HG03066 (cell line): ENCODE measurements around the gene LHX2.

Source experiments
- ATAC-seq: cut with Tn5 transposase; IDR thresholded peaks from one replicate; pipeline ENCODE4 v1.9.1; 2021; ENCODE audit warnings: low read depth; ENCODE audit not compliant: unreplicated experiment

Gene LHX2

DNA sequence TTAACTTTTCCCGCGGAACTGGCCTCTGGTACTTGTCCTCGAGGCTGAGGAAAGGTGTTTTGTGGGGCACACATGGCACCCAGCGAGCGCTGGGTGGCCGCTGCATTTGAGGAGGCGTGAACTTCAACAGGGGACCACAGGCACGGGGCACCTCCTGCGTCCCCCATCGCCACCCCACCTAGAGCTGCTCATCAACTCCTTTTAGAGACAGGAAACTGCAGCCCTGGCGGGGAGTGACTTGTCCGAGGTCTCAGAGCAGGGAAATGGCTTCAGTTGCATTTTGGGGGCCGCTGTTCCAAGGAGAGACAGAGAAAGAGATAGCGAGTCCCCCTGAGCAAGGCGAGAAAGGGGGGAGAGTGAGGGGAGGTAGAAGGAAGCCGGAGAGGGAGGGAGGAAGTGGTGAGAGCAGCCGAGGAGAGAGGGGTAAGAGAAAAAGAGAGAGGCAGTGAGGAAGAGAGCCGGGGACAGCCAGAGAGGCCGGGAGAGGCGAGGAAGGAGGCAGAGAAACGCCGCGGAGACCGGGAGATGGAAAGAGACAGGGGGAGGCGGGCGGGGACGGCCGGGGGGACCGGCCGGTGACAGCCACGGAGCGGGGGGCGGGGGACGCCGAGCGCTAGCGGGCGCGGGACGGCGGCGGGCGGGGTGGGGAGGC lies 12.5 kb upstream of the LHX2 start:
- no peak for ATAC-seq

DNA sequence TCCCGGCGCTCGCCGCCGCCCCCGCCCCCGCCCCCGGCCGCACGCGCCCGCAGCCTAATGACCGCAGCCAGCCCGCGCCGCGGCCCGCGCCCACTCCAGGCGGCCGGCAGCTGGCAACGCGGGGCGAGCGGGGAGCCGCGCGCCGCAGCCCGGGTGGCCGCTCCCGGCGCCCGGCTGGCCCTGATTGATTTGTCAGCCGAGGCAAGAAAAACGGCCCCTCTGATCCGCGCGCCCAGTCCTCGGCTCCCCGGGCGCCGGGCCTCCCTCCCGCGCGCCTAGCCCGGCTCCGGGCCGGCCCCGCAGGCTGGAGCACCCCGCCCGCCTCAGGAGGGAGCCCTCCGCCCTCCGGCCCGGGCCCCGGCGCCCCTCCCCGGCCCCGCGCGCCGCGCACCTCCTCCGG lies 11.9 kb upstream of the LHX2 start:
- no peak for ATAC-seq

DNA sequence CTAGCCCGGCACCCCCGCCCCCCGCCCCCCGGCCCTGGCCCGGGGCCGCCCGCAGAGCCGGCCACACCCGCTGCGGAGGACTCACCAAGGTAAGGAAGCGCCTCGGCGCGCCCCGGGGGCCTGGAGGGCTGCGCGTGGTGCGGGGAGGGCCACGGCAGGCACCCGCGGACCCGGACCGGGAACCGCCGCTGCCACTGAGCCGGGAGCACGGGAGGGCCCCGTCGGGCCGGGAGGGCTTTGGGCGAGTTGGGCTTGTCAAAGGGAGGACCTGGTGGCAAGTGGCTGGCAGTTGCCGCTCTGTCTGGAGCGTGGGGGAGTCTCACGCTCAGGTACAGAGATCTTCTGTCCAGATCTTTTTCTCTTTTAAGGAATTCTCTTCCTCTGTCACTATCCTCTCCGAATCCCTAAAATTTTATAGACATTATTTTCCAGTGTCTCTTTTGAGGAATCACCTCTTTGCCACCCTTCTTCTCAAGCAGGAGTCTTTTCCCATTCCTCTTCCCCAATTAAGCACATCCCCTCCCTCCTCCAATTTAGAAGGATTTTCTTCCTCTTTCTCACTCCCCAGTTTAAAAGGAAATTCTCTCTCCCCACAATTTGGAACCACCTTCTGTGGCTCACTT lies 11.3 kb upstream of the LHX2 start:
- no peak for ATAC-seq

DNA sequence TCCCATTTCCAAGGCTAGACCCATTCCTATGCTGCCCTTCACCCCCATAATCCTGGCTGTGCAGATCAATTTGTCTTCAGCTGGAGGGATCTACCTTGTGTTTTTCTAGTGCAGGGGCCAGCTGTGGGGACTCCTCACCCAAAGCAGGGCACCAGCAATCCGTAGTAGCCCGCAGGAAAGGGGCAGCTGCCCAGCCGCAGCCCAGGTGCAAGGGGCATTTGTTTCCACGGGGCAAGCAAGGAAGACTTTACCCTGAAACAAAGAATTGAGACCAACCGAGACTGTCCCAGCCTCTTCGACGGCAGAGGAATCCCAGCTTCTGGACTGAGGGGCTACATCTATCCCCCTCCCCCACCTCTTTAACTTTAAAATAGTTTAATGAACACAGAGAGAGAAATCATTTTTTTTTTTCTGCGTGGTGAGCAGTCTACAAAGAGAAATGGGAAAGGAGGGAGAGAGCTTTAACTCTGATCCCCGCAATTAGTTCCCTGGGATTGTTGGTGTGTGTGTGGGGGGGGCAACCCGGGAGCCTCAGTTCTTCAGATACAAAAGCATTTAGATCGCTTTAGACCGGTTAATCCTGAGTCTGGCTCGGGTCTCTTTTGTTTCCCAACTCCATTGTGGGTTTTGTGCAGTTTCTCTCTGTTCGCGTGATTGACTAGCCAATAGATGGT lies 10.6 kb upstream of the LHX2 start:
- no peak for ATAC-seq

DNA sequence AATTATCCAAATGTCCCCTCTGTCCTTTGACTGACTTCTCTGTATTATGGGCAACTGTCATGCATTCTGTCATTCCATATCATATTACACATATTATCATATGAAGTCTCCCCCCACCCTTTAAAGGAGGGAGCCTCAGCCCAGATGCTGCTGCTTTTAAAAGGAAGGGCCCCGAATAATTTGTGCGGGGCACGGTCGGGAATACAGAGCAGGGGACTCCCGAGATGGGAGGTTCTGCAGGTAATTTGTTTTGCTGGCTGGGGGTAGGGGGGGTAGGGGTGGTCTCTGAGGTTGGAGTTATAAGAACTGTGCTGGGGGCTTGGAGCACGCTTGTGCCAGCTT lies 10.1 kb upstream of the LHX2 start:
- ATAC-seq = no peak

DNA sequence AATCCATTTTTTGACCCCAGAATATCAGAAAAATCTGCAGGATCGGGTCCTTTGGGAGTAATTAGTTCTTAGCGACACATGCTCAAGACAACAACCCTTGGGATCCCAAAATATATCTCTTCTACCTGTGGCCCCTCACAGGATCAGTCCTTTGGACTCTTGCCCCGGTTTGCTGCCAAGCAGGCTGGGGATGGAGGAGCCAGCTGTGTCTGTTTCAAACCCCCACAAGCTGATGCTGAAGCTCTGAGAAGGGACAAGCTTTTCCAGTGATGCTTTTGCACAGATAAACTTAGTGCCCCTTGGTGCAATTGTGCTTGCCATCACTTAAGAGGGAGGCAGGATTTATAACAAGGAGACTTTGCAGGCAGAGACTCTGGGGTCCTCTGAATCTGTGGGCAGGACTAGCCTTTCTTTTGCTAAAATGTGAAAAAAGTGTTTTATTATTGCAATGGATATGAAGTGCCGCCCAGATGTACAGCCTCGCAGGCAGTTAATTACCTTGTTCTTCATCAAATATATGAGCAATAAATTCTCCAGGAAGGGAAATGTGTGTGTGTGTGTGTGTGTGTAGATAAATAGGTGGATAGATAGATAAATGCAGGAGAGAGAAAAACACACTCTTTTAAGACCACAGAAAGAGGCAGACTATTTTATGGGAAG lies 9.6 kb upstream of the LHX2 start:
- no peak for ATAC-seq

DNA sequence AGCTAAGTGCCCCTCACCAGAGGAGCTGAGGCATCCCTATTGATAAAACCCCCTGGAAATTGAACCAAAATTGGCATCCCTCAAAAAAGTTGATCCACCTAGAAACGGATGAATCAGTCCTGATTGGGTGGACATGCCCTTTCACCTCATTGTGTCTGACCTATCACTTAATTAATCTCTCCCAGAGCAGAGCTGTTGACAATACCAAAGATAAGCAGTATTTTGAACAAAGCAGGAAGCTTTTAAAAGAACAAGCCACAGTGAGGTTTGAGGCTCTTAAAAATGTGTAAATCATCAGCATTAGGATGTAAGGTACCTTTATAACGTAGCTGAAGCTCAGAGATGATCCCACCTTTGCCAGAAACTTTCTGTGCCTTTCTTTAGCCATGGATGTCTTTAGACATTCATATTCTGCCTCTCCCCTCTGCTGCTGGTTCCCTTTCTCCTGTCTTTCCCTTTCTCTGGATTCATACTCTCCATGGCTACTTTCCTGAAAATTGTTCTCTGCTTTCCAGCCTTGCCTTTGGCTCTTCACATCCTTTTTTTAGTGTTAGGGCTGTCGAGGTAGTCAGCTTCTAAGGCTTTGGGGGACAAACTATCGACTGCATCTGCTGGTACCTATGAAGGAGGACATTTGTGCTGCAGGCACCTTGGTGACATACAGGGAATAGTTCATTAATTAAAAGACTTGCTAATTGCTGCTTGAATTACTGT lies 7.8 kb upstream of the LHX2 start:
- ATAC-seq = no peak

DNA sequence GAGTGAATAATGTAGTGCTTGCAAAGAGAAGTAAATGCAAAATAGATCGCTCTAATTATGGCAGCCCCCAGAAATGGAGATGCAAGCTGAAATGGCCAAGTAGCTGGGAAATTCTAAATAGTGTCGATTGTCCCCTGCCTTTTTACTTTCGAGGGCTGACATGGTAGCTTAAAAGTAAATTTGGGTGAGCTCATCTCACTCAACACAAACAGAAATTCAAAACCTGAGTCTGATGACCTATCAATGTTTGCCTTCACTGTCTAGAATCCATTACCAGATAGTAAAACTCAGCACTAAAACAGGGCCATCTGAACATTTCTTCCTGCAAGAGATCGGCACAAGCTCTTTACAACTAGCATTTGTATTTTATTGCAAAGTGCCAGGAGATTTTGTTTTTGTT lies 7.0 kb upstream of the LHX2 start:
- ATAC-seq = no peak

DNA sequence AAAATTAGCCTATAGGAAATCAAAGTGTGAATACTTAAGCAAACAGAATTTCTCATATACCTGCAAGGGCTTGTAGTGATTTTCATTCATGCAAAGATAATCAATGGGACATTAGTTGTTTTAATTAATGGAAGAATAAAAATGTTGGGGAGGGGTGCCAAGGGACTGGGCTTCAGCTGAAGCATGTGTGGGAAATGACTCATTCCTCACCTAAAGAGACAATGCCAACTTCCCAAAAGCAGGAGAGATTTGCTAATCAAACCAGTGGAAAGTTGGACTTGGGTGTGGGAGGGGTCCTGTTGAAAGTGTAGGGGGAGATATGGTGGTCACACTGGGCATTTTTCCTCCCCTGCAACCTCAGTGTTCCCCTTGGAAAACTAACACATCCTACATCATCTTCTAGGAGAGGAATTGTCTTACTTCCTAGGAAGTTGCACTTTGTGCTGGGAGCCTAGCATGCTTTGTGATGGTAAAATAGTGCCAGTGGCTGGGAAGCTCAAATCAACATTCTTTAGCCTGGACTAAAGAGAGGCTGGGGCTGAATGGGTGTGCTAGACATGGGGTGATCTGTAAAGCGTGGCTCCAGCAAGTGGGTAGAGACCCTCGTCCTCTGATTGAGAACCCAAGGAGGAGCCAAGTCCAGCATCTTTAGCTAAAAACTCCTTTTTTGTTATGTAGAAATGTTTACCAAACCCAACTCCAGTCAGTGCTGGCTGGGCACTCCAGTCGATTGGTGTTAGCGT lies 6.4 kb upstream of the LHX2 start:
- no peak for ATAC-seq

DNA sequence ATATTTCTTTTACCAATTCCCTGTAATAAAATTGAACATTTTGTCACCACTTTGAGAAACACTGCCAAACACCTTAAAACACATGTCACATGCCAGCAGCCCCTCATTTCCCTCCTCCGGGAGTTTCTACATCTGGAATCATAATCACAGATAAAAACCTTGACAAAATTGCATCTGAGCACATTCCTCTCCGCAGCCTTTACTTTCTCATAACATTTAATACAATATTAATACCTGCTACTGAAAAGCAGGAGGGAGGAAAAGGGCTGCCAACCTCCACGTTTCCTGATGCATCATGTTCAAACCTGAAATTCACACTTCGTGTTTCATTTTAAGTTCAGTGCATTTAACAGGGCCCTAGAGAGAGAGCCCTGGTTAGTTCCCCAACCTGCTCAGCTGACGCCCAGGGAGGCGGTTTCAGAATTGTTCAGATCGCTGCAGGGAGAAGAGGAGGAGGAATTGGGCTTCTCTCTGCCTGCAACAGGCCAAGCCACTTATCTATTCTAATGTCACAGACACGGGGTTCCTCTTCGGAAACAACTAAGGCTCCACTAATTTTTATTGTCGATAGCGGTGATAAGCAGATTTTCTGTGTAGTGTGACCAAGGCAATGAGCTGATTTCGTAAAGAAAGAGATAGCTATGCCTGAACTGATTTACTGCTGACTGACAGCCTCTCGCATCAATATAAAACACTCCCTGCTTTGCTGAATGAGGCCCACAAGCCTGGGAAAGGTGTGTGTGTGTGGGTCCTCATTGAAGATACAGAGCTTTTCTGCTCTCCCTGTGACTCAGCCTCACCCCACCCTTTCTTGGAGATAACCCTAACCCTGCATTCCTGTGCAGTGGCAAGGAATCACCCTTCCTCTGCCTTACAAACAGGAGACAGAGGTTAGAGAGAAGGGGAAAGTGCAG lies 4.9 kb upstream of the LHX2 start:
- ATAC-seq = no peak

DNA sequence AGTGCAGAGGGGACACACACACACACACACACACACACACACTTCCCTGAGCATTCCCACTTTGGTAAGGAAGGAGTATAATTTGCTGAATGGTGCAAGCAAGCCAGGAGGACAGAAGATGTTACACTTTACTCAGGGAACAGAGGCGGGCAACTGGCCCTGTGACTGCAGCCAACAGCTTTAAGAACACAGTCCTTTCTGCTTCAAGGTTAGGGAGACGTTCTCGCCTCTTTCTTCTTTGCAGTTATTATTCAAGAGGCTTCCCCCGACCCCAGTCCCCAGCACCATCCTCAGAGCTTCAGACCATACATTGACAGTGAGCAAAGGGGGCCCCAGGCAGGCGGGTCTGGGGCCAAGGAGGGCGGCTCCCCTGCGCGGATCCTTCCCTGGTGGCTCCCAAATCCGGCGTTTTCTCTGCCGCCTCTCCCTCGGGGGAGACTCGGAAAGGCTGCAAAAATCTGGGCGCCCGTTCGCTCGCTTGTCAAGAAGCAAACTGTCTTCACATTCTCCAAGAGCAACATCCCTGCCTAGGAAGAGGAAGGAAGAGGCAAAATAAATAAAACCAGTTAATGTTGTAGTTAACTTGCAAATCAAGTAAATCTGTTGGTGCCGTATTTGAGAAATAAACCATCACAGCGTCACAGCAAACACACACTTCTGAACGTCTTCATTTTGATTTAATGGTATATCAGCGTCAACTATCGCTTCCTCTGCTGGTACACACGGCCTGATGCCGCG lies 3.8 kb upstream of the LHX2 start:
- no peak for ATAC-seq

DNA sequence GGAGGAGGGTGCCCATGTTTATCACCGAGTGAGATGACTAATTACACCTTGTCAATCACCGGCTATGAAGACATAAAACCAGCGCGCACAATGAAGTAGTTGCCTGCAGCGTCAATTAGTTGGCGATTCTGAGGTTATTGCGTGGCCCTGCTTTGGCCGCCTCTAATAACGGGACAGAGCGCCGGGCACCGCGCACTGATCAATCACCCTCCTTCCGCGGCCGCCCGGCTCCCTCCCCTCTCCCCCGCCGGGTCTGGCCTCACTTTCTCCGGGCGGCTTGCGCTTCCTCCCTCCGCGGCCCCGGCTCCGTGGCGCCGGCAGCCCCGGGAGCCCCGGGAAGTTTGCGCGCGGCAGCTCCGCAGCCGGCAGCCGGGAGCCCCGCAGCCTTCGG lies 3.3 kb upstream of the LHX2 start:
- ATAC-seq = no peak

DNA sequence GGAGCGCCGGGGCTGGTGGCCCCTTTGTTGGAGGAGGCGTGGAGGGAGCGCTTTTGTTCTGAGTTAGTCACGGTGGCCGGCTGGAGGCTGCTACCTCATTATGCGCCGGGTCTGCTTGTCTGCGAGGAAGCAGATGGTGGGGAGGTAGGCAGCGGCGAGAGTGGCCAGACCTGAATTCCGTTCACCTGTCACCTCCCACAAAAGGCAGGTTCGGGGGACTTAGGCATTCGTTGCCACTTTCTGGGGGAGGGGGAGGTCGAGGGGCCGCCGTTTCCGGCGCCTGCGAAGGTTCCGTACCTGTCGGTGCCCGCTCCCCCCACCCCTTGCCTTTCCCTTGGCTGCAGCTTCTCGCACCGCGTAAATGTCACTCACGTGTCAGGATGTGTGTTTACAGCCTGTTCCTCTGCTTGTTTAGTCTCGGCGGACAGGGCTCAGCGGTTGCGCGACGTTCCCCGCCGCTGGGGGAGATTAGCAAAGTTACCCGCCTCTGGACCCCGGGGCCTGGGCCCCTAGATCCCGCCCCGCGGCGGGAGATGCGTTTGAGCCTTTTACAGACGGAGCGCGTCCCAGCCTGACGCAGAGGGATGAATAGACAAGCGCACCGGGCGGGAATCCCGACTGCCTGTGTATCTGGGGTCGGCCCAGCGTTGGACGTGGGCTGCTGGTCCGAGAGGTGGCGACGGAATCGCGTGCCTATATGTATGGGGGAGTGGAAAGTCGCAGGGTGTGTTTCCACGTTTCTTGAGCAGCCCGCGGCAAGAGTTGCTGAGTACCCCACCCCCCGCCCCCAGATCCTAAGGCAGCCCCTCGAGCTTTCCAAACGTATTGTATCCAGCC lies 2.7 kb upstream of the LHX2 start:
- ATAC-seq = no peak

DNA sequence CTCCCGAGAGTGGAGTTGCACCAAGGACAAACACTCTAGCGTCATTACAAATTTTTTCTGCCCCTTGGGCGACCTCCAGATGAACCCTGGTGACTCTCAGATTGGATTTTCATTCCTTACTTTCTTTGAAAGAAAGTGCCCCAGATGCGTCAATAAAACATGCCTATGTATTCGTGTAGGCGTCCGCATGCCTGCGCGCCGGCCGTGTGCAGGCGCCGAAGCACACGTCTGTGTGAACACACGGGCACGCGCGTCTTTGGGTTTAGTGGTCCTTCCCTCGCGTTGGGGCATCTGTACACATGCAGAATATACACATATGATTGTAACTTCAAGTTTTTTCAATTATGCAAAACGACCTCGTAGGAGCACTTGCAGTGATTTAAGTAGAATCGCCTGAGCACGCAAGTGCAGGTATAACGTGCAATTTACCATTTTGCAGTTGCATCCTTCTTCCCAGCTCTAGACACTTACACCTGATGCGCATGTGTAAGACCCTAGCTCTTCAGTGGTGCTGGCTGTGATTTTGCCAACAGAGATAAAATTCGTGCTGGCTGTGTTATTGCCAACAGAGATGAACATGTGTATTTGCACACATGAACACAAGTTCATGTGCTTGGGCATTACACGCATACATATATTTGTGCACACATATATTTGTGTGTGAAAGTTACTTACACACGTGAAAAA lies 1.9 kb upstream of the LHX2 start:
- ATAC-seq = no peak

DNA sequence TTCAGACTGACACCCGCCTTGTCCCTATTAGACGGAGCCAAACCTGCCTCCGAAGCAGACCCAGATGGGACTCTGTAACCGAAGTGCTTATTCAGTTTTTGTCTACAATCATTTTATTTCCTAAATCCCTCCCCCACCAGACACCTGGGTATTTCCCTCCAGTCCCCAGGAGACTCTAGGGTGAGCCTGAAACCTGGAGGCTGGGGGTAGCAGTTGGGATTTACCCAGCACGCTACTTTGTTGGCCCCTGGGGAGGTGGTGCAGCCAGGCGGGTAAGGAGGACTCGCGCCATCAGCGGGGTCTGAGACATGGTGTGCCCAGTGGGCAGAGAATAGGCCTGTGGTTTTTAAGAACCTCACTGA lies 1.3 kb upstream of the LHX2 start:
- no peak for ATAC-seq

DNA sequence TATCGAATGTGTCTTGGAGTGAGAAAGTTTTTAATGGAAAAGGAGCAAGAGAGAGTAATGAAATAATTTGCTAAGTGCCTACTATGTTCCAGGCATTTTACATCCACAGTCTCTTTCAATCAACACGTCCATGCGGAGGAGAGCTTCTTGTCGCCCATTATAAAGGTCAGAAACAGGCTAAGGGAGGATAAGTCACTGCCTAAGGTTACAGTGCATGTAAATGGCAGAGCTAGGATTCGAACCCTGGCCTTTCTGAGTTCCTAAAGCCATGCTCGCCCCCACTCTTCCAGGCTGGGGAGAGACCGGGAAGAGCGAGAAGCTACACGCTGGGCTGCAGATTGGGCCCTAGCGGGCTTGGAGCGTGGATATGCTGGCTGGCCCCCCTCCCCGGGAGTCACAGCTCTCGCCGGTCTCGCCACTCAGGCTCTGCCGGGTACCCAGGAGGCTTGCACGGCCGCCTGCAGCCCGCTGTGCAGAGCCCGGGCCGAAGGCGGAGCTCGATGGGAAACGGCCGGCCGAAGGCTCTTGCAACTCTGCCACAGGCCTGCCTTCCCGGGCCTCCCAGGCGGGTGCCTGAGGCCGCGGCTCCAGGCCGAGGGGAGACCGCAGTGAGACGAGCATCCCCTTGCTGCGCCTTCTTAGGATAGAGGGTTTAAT lies 775 bp upstream of the LHX2 start:
- no peak for ATAC-seq
